Measurements from ENCODE around the gene ASS1.

DNA sequence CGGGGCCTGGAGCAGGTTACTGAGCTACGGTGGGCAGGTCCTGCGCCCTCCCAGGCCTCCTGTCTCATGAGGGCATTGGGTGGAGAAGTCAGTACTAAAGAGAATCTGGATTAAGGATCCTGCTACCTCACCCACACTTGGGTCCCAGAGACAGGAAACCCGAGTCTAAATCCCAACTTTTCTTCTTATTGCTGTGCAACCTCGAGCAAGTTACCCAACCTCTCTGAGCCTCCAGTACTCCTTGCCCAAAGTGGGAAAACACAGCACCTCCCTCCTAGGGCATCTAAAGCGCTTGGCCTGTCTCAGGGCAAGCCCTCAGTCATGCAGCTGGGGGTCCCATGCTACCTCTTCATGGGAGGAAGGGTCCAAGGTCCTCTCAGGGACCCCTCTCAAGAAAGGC, 28.2 kb downstream of the ASS1 start:
- TF ChIP-seq, protein P1, sequence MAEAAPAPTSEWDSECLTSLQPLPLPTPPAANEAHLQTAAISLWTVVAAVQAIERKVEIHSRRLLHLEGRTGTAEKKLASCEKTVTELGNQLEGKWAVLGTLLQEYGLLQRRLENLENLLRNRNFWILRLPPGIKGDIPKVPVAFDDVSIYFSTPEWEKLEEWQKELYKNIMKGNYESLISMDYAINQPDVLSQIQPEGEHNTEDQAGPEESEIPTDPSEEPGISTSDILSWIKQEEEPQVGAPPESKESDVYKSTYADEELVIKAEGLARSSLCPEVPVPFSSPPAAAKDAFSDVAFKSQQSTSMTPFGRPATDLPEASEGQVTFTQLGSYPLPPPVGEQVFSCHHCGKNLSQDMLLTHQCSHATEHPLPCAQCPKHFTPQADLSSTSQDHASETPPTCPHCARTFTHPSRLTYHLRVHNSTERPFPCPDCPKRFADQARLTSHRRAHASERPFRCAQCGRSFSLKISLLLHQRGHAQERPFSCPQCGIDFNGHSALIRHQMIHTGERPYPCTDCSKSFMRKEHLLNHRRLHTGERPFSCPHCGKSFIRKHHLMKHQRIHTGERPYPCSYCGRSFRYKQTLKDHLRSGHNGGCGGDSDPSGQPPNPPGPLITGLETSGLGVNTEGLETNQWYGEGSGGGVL (tag by site-specific recombination; IDR thresholded peaks at IDR 0.05) = no peak
- TF ChIP-seq, protein P2, sequence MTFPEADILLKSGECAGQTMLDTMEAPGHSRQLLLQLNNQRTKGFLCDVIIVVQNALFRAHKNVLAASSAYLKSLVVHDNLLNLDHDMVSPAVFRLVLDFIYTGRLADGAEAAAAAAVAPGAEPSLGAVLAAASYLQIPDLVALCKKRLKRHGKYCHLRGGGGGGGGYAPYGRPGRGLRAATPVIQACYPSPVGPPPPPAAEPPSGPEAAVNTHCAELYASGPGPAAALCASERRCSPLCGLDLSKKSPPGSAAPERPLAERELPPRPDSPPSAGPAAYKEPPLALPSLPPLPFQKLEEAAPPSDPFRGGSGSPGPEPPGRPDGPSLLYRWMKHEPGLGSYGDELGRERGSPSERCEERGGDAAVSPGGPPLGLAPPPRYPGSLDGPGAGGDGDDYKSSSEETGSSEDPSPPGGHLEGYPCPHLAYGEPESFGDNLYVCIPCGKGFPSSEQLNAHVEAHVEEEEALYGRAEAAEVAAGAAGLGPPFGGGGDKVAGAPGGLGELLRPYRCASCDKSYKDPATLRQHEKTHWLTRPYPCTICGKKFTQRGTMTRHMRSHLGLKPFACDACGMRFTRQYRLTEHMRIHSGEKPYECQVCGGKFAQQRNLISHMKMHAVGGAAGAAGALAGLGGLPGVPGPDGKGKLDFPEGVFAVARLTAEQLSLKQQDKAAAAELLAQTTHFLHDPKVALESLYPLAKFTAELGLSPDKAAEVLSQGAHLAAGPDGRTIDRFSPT (tag by site-specific recombination; IDR thresholded peaks at IDR 0.05) = no peak
- TF ChIP-seq, protein P3, sequence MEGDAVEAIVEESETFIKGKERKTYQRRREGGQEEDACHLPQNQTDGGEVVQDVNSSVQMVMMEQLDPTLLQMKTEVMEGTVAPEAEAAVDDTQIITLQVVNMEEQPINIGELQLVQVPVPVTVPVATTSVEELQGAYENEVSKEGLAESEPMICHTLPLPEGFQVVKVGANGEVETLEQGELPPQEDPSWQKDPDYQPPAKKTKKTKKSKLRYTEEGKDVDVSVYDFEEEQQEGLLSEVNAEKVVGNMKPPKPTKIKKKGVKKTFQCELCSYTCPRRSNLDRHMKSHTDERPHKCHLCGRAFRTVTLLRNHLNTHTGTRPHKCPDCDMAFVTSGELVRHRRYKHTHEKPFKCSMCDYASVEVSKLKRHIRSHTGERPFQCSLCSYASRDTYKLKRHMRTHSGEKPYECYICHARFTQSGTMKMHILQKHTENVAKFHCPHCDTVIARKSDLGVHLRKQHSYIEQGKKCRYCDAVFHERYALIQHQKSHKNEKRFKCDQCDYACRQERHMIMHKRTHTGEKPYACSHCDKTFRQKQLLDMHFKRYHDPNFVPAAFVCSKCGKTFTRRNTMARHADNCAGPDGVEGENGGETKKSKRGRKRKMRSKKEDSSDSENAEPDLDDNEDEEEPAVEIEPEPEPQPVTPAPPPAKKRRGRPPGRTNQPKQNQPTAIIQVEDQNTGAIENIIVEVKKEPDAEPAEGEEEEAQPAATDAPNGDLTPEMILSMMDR (tag by site-specific recombination; IDR thresholded peaks at IDR 0.05) = no peak
- no peak for TF ChIP-seq ZNF121 (tag by site-specific recombination; IDR thresholded peaks at IDR 0.05)
